Activated naive CD8-positive, alpha-beta T cell treated with anti-CD3 and anti-CD28 coated beads, Interleukin-2, amount 50 U/mL, for 16 hours (primary cell): Measurements from ENCODE around the gene DPH6.

ENCODE experiments used
- DNase-seq: peaks from one replicate; pipeline ENCODE4 v3.0.0-alpha.2; 2020; ENCODE audit warnings: low read depth, low spot score

Gene DPH6

GRCh38 chr15:35540885-35541284 lies 5.1 kb downstream of the DPH6 start:
- DNase-seq: no peak

DNA sequence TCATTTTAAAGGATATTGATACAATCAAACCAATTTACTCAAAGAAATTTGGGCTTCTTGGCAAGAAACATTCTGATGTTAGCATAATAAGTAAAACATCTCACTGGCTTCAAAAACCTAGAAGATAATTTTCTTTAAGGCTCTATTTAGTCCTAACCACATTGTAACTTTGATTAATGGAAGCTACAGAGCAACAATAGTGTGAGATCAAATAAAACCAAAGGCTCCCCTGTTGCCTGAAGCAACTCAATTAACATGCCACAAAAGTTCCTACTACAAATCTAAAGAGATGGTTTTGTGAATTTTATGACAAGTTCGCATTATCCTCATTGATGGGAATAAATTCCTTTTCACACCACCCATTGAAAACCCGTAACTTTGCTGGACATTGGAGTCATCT lies 5.9 kb downstream of the DPH6 start:
- no peak for DNase-seq

GRCh38 chr15:35535365-35535916 lies 10.5 kb downstream of the DPH6 start:
- DNase-seq: no peak

DNA sequence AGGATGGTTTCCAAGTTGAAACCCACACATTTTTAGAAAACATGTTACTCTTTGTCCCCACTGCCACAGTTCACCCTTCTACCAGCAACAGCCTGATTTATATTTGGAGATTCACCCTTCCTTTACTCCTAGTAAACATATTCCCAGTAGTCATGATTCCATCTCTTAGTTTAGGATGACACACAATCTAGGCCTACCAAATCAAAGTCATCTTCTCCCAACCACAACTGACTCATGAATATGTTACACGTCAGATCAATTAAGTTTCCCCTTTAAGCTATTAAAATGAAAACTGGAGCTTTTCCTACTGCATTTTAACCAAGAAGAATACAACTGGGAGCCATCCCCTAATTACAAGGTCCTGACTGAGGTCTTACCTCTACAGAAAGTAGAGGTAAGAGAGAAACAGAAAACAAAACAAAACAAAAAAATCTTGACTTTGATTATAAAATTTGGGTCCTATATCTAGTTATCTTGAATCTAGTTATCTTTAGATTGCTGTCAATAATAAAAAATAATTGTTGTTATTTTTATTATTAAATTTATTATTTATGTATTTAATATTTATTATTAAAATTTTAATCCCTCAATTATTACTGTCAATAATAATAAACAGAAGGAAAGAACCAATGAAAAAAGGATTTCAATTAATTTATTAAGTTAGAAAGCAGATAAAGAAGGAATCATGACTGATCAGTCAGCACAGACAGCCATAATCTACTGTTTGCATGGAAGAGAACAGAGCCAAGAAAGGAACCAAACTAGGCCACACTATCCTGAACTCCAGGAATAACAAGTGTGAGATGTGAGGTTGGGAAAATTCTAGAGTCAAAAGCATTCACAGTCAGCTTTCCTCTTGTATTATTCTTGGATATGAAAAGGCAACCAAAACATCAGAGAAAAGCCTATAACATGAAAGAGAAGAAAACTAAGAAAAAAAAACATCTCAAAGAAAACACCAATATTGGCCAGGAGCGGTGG lies 12.5 kb downstream of the DPH6 start:
- DNase-seq: no peak

DNA sequence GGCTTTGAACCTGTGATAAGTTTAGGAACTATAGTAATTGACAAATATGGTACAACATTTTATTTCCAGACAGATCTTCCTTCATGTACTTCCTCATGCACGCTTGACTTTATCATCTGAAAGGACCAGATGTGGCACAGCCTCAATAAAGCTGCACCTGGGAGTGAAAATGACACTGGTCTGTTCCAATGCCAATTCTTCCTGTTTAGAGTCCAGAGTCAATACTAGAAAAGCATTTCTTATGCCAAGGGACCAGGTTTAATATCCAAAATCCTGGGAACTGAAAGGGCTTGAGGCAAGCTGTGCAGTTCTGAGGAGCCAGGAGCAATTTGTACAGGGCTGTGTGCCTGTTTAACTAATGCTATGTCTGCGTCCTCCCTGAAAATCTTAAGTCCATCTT lies 15.3 kb downstream of the DPH6 start:
- DNase-seq: no peak

DNA sequence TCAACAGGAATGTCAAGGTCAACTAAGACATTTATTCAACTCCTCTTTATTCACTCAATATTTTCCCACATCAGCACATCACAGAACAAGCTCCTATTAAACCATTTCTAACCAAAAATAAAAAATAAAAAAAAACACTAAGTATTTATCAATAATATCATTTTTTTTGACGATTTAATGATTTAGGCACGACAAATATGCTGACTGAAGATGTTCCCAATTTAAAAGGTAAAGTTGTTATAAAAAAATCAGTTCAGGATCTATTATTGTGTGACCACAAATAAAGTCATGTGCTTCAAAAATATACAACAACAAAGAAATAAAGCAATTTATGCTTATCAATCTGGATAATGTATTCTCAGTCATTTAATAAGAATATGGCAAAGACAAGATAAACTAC lies 16.2 kb downstream of the DPH6 start:
- no peak for DNase-seq

DNA sequence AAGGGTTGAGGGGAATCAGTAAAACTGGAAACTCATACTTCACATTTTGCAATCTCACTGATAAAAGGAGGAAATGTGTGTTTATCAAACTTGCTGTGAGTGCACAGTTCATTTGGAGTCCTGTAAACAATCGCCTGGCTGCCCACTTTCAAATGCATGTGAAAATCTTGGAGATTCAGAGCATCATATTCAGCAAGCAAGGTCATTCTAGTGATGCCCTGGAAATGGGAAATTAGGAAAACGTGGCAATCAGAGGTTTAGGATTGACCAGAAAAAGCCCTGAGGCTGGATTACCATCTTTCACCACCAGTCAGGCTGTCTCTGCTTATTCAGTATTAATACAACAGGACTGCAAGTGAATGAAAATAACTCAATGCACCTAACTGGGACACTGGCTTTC lies 23.9 kb downstream of the DPH6 start:
- DNase-seq: no peak

- DNase-seq: no peak
These were observed 26.3 kb downstream of the DPH6 start for GRCh38 chr15:35519541-35520149.

GRCh38 chr15:35519052-35519451 lies 26.9 kb downstream of the DPH6 start:
- no peak for DNase-seq

- DNase-seq: no peak
These were observed 31.2 kb downstream of the DPH6 start for GRCh38 chr15:35514759-35515158.

DNA sequence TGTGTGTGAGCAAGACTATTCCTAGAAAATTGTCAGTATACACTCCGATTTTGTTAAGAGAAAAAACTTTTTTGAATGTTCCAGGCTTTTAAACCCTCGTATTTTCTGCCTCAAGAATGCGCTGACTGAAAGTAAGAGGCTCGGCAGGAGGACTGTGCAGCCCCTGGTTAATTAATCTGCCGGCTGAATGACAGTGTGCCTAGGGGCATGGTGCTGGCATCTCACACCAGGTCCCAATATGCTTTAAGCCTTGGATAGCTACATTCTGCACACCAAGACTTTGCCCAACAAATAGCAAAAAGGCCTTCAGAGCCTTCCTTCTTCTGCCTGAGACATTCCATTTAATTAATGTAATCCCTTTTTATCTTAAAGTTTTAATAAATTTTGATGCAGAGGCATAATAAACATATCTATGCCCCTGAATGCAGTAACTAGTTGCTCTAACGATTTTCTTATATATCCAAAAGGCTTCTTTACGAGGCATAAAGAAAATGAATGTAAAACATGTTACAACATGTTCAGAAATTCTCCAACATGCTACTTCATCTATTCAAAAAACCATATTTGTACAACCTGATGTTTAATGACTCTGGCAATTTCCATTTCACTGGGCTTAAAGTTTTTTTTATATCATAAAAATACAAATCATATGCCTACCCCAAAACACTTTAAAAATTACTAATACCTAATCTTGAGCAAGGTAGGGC lies 37.9 kb downstream of the DPH6 start:
- no peak for DNase-seq

DNA sequence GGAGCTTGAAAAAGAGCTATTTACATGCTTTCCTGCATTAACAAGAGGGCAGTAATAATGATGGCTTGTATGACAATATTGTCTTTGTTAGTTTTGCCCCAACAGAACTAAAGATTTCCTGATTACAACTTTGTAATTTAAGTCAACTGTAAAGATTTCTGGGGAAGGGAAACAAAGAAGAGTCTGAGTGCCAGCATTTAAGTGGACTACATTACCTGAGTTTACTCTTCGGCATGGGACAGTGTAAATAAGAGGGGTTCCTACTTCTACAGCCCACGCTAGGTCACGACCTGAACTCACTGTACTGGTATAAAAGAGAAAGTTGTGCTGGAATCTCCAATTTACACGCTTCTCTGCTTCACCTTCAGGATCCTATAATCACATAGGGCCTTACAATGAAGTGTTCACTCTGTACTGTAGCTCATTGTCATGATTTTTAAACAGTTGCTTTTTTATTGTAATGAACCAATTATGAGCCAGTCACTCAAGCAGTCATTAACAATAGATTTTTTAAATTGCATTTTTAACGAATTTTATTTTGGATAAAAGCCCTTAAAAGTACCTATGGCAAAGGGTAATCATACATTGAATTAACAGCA lies 39.6 kb downstream of the DPH6 start:
- no peak for DNase-seq

DNA sequence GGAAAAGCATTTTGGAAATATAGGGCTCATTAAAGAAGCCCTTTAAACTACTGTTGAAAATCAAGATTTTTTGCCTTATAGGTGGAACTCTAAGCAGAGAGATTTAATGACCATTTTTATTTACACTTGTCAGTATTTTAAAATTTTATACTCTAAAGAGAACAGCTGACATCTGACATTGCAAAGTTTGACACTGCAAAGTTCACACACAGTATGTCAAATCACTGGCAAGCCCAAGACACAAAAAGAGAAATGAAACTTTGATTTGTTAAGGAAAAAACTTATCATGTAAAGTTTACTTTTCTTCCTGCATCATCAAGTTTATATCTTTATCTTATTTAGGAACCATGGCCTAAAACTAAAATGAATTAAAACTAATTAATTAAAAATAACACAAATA lies 40.2 kb downstream of the DPH6 start:
- no peak for DNase-seq

GRCh38 chr15:35505141-35505540 lies 40.8 kb downstream of the DPH6 start:
- no peak for DNase-seq

DNA sequence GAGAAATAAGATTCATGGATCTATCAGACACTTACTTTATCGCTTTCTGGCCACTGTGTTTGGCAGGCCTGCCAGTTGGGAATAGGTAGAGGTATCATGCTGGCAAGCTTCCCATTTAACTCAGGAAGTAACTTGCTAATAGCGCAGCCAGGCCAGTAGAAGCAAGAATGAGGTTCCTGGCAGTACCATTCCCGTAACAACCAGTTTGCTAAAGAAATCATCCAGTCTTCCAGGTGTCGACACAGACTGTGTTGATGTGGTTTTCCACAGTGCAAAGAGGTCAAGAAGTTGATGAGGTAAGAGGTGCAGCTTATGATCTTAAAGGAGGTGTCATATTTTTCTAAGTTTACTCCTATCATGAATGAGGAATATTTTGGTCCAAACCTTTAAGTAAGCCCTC lies 46.2 kb downstream of the DPH6 start:
- DNase-seq: no peak

- no peak for DNase-seq
These were observed 49.4 kb downstream of the DPH6 start for GRCh38 chr15:35496585-35496984.

DNA sequence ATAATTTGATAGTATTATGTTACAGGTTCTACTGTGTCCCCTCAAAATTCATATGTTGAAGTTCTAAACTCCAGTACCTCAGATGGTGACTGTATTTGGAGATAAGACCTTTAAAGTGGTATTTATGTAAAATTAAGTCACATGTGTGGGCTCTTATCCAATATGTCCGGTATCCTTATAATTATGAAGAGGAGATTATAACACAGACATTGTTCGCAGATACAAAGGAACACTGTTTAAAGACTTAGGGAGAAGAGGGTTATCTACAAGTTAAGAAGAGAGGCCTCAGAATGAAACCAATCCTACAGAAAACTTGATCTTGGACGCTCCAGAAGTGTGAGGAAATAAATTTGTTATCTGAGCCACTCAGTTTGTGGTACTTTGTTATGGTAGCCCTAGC lies 50.9 kb downstream of the DPH6 start:
- no peak for DNase-seq

- no peak for DNase-seq
These were observed 54.0 kb downstream of the DPH6 start for GRCh38 chr15:35491999-35492398.

GRCh38 chr15:35491173-35491572 lies 54.8 kb downstream of the DPH6 start:
- DNase-seq: no peak

DNA sequence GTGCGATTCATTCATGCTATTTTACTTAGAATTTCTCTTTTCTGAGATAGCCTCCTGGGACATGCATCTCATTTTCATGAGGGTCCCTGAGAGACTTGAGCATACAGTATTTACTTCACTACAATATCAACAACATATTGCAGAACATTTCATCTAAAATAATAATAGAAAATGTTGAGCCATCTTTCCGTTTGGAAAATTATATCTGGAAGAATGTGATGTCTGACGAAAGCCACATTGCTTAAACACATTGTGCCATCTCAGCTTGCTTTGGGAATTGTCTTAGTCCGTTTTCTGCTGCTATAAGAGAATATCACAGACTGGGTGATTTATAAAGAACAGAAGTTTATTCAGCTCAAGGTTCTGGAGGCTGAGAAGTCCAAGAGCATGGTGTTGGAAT lies 55.5 kb downstream of the DPH6 start:
- DNase-seq: no peak

DNA sequence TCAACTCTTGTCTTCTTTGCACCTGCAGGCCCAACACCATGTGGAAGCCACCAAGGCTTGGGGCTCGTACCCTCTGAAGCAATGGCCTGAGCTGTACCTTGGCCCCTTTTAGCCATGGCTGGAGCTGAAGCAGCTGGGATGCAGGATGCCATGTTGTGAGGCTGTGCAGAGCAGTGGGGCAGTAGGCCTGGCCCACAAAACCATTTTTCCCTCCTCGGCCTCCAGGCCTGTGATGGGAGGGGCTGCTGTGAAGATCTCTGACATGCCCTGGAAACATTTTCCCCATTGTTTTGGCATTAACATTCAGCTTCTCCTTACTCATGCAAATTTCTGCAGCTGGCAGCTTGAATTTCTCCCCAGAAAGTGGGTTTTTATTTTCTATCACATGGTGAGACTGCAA lies 58.5 kb downstream of the DPH6 start:
- DNase-seq: no peak

- no peak for DNase-seq
These were observed 59.7 kb downstream of the DPH6 start for GRCh38 chr15:35486296-35486695.
